Activated gamma-delta T cell (primary cell): ENCODE results near the gene KMT2C.

Experiments
- DNase-seq: peaks from one replicate; lab custom pipeline; 2025; lab: John Stamatoyannopoulos, UW

The KMT2C gene

DNA sequence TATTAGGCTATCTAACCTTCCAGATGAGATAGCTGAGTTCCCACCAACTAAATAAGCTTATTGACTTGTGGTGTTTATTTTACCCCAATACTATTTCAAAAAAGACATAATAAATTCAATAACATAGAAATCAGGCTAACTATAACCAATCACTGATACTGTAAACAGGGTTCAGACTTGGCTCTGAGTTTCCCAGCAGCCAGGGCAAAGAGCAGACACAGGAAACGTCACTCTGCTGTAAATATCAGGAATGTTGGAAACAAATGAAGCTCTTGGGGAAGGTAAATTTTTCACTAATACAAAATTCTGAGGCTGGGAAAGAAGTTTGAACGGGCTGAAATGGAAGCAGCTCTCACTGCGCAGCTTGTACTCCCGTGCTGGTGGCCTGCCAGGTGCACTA, 295.7 kb downstream of the KMT2C start:
- DNase-seq, result no peak

DNA sequence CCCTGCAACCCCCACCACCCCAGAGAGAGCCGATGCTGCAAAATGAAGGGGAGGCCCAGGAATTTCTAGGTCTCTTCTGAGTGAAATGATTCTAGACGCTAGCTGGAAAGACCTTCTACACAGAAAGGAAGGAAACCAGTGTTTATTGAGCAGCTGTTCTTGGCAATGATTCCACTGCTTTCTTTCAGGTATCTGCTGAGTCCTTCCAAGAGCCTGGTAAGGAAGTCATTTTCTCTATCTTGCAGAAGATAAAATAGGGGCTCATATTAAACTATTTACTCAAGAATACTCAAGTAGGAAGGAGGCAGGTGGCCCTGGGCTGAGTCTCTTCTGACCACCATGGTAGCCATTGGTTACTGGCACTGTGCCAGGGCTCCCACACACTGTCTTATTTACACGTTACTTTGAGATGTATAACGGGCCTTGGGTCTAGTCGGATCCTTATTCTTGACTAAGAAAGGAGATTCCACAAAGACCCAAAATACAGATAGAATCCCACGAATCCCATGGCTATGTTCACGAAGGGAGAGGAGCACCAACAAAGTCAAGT, 298.3 kb downstream of the KMT2C start:
- DNase-seq, result no peak

DNA sequence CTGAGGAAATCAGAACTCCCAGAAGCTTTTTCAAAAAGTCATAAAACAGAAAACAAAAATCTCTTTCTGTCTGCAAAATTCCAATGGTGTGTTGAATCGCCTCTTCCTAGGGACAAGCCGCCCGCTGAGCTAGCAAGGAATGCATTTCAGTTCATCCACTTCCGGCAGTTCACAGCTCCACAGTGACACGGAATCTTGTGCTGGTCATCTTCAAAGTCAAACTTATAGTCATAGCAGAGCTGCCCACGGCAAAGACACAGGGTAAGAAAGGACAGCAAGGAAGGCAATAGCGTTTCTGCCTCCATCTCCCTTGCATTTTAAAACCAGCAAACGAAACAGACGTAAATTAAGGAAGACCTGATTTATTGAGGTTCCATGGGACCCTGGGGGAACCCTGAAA, 299.1 kb downstream of the KMT2C start:
- no peak for DNase-seq

DNA sequence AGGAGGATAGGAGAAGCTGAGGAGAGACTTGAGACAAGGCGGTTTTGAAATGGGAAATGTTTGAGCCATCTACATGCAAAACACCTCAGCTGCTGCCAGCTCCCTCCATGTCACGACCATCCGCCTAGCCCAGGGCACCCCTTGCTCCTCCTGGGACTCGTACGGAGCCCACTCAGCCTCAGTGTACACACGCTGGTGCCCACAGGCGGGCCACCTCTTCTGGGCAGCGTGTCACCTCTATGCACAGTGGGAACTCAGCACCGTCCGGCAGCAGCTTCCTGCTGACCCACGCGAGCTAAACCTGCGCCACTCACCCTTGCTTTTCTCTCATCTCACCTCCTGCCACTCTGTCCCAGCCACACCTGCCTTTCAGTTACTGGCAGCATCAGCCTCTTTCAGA, 302.0 kb downstream of the KMT2C start:
- DNase-seq, result no peak

DNA sequence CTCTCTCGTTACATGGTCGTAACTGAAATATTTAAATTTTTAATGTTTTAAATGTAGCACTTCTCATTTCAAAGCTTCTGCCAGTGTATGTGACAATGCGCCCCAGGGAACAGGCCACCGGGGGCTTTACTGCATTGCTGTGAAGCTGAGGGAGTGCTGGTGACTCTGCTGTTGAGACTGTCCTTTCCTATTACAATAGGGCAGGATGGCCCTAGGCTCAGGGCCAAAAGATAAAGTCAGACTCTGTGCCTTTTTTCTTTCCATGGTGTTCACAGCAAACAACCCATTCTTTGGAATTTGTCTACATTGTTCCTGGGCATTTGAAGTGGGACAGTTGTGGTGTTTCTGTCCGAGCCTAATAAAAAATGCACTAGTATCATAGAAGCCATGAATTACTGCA, 303.0 kb downstream of the KMT2C start:
- DNase-seq, result no peak

DNA sequence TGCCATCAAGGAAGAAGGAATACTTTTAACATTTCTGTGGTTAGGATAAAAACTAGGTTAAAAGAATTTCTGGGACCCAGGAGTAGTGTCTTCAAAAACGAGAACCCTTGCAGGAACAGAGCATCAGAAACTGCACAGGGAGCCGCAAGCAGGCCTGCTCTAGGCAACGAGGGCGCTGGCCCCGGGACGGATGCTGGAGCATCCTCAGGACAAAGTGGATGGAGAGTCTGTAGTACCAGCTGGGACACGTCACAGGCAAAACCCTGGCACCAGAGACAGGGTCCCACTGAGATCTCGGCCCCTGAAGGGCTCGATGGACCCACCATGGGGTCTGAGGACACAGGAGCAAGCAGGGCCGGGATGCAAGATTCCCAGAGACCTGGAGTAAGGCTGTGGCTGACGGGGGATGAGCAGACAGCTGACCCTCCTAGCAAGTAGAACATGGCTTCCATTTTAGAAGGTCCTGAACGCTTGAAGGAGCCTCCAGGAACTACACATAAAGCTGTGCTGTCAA, 303.8 kb downstream of the KMT2C start:
- no peak for DNase-seq

DNA sequence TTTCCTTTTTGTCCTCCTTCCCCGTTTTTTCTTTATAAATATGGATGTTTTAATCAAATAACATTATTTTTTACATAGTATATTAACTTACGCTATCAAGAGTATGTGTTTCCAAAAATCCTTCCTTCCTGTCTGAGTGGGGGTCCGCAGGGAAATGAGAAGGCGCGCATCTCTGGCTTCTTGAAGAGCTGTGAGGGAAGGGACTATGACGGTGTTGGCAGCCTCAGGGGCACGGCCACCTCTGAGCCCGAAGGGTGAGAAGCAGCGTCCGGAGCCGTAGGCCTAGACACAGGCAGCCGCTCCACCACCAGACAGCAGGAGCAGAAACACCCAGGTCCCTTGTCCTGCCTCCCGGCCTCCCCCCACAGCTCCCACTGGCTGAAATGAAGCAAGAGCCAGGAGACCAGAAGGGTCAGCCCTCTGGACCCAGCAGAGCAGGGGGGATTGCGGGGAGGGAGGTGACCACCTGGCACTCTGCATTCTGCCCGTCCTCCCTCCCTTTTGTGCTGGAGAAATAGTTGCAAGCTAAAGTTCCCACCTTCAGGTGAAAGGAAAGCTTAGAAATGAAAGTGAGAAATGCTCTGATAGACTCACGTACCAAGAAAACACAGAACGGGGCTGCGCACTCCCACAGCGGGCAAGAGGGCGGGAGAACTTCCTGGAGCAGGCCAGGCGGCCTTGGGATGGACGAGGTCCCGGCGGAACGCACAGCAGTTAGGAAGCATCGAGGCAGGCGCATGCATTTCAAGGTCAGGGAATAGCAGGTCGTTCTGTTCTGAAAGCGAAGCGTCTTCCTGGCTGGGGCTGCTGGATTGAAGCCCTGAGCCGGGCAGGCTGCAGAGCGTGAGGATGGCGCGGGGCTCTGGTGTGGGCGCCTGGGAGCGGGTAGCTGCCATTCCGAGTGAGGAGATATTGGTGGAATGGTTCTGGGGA, 304.9 kb downstream of the KMT2C start:
- no peak for DNase-seq

DNA sequence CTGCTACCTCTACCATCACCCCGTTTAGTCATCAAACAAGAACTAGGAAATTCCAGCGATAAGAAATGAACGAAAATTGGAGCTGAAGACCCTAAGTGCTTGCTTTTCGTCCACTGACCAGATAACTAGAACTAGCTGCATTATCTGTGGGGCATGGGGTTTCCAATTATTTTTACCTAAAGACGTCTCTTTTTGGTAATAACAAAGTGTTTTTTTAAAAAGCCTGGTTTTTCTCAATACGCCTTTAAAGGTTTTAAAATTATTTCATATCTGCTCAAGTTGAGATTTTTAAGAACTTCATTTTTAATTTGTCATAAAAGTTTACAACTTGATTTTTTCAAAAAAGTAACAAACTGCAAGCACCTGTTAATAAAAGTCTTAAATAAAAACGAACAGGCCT, 306.1 kb downstream of the KMT2C start:
- DNase-seq, result no peak

DNA sequence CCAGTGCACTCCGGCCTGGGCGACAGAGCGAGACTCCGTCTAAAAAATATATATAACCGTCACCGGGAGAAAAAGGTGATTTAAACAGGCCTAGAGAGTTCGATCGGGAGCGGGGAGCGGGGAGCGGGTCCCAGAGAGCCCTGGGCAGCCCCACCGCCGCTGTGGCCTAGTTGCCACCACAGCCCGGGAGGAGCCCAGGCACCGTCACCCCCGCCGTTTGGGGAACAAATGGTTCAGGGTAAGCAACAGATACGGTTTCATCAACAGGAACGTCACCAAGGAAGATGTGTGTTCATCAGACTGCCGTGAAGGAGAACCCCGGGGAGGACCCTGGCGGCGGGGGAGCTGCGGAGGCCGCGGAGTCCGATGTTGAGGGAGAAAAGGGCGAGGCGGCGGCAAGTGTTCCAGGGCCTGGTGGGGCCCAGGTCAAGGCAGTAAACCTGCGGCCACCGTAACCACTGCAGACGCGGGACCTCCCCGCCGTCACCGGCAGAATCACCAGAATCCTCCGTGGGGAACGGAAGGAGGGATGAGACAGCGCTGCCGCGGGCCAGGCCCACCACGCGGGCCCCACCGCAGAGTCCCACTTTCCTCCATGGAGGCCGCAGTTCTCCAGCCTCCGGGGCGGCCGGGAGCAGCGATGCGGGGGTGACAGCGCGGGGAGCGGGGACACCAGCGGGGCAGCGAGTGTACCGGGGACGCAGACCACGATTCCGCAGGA, 306.9 kb downstream of the KMT2C start:
- no peak for DNase-seq

DNA sequence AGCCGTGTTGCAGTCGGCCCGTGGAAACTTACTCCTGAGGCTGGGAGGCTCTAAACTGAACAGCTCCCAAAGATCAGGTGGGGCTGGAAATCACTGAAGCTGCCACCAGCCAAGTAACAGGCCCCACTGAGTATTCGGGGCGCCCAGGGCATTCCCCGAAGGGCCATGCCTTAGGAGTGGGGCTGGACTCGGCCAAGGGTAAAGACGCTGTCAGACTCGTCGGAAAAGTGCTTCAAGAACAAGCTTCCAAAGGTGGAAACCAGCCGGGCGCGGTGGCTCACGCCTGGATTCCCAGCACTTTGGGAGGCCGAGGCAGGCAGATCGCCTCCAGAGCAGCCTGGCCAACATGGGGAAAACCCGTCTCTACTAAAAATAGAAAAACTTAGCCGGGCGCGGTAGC, 307.6 kb downstream of the KMT2C start:
- DNase-seq, result no peak

DNA sequence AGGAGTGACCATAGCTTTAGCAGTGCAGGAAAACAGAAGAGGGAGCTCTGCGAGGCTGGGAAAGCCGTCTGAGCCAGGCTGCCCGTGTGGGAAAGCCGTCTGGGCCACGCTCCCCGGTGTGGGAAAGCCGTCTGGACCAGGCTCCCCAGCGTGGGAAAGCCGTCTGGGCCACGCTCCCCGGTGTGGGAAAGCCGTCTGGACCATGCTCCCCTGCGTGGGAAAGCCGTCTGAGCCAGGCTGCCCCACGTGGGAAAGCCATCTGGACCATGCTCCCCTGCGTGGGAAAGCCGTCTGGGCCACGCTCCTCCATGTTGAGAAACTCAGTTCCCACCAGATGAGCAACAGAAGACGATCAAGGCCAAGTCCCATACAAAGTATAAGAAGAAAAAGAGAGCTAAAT, 308.6 kb downstream of the KMT2C start:
- no peak for DNase-seq

DNA sequence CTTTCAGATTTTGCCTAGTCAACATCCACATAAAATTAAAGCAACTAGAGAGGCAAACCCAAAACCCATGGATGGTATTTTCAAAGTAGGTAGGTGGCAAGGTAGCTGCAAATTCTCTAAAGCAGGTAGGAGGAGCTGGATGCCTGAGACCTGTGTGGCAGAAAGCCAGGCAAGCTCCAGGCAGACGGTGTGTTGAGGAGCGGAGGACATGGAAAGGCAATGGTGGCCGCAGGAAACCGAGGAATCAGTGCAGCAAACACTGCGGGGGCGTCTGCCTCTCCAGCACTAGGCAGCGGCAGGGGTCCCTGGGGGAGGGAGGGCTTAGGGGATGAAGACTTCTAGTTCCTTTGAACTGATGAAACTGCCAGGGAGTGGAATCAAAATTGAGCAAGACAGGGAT, 309.1 kb downstream of the KMT2C start:
- no peak for DNase-seq

DNA sequence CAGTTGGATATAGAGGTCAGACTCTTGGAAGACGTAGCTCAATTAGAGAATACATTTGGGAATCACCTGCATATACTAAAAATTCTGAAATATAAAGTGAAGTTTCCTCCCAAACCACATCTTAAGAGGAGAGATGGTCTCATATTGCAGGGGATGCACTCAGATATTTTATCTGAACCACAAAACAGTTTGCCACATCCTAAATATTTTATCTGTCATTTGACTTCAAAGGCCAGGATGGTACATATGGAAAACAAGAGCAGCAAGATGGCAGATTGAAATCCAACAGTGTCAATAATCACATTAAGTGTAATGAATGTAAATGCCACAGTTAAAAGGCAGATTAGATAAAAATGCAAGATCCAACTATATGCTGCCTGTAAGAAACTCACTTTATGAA, 313.3 kb downstream of the KMT2C start:
- DNase-seq, result no peak

DNA sequence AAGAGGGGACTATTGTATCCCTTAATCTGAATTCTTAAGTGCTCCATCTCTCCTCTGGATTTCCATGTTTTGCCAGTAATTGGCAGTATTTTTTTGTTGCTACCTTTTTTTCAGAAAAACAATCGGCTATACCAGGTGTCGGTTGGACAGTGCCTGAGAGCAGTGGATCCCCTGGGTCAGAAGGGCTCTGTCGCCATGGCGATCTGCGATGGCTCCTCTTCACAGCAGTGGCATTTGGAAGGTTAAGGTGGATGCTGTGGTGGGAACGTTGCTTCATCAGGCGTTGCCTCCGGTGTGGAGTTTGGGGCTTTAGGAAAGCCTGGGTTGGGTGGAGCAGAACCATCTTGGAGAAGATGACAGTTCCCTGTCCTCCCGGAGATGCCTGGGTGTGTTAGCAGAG, 314.4 kb downstream of the KMT2C start:
- DNase-seq, result no peak

DNA sequence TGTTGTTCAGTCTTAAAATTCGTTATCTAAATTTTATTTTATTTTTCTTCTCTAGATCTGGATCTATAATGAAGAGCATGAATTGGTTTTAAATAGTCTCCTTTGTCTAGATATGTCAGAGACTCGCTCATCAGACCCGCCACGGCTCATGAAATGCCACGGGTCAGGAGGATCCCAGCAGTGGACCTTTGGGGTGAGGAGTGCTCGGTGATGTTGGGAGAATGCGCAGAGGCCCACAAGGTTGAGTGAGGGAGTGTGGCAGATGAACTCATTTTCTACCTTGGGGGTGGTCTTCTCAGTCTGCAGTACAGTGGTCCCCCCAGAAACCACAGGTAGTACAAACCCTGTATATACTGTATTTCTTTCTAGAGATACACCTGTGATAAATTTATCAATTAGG, 315.0 kb downstream of the KMT2C start:
- DNase-seq, result no peak

DNA sequence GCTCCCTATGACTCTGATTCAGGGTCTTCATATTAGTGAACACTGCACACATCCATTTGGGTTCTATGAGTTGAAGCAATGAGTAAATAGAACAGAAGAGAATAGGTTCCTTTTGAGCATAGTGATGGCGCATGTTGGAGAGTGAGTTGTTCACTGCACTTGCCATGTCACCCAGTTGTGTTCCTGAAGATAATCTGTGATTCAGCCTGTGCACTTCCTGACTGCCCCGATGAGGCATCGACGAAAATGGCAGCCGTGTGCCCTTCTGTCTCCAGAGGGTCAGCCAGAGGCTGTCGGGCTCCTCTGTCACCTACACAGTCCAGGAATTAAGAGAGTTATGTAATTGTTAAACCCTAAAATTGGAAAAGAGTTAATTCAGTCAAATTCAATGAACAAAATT, 315.6 kb downstream of the KMT2C start:
- no peak for DNase-seq

DNA sequence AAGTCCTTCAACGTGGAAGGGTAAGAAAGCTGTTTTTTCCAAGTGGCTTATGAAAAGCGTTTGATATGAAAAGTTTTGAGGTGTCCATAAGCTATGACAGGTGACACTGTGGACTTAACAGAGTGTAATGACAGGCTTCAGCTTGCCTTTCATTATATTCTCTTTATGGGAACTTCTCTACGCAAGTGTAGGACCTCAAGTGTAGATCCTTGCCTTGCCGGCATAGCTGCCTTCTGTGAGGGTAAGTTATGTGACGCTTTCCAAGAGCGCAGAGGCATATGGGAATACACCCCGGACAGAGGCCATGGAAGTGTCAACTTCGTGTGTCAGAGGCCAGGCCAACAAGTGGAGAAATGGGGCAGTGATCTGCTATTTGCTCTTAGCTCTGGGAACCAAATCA, 318.4 kb downstream of the KMT2C start:
- DNase-seq, result no peak

DNA sequence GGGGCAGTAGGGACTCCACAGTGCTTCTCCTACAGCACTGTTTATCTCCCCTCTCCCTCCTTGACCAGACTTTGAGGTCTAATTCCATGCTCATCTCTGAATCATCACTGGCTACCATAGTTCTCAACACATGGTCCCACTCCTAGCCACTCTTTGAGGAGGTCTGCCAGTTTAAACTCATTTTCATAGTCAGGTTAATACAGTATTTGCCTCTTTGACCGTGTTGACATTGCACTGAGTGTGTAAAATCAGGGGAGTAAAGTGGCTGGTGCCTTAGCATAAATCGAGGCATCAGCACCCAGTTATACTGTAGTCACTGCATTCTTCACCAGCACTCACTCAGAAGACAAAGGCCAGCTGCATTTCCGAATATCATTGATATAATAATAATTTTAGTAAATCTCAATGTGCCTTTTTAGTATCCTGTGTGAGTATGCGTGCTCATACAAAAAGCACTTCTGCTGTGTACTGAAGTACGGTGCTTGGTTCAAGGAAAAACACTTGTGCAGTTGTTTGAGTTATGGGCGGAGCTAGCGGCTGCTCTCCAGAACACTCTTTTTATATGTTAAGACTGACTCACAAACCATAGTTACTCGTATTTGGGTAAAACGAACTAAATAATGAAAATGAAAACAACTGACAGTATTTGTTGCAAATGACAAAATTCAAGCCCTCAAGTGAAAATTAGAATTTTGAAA, 320.6 kb downstream of the KMT2C start:
- DNase-seq, result no peak

DNA sequence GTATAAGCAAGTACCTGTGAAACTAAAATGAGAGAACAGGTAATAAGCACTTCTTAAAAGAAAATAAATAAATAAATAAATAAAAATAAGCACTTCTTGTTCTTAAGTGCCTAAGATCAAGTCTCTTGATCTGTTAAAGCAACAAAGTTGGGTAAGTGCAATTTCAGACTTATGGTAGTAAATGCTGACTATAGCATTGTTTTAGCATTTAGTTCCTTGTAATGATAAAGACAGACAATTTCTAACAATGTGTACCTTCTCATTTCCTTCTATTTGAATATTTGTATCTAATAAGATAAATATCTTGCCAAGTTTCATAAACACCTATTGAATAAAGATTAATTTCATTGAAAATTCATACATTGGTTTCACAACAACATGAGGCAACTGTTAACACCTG, 323.0 kb downstream of the KMT2C start:
- no peak for DNase-seq

DNA sequence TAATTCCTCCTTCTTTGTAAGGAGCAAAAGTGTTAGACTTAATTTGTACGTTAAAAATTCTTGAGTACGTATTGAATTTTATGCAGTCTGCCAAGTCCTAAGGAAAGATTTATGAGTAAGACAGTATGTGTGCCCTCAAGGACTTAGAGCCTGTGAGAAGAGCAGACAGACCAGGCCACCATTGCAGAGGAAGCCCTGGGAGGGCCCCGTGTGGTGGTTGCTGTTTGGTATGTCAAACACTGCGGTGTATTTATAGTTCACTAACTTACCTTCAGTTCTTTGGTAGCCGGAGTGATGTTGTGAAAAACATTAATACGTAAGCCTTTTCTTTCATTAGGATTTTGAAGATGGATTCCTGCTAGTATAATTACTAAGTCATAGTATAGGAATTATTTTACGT, 327.4 kb downstream of the KMT2C start:
- no peak for DNase-seq

DNA sequence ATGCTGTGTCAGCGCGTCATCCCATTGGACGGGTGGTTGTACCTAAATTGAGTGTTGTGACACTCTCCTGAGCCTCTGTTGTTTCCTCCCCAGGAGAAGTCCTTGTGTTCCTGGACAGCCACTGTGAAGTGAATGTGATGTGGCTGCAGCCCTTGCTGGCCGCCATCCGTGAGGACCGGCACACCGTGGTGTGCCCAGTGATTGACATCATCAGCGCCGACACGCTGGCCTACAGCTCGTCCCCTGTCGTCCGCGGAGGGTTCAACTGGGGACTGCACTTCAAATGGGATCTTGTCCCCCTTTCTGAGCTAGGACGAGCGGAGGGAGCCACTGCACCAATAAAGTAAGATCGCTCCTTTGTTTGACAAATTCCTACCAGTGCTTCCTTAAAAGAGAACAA, 327.9 kb downstream of the KMT2C start:
- no peak for DNase-seq

DNA sequence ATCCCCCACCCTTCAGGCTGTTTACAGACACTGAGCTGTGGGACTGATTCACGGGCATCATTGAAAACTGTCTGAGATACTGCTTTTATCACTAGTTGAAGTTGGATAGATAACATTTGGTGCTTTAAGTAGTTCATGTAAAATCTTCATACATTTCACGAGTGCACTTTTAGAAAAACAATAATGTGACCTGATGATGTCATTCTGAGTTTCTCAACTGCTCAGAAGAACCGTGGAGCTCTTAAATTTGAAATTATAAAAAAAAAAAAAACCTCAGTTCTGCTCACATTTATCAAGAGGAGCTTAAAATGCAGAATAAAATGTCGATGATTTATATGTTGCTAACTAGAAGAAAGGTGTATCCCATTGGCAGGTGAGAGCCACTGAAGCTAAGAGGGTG, 328.8 kb downstream of the KMT2C start:
- no peak for DNase-seq
